Measurements from ENCODE around the gene APOB. TPM values are rescaled to one million over a fixed set of nuclear protein-coding genes. Genes with fewer than 3 reads are reported as not detected.

The APOB gene
- total and polyA plus RNA-seq, 10 of the 15 experiments (the other 5 are each of a cell fraction or from before 2014, with no cell fraction given): 1.4 TPM; not detected in 9

DNA sequence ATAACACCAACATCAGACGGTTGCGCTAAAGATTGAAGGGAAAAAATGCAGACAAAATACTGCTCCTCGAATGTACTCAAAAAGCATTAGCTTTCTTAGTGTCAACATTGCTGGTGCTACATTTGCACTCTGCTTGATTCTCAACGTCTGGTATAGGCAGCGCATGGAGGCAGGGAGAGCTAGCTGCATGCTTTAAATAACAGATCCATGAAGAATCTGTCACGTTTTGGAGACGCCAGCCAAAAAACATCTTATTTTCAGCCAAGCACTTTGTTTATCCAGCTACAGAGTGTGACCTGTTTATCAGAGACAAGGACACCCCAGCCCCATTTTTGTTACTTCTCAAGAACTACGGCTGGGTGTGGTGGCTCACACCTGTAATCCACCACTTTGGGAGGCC, 59.5 kb downstream of the APOB start:
- DNase-seq (ENCODE audit: low read depth, low spot score): no peak
- ChIA-PET RAD21 (ENCODE audit: unreplicated experiment) (no interaction called here), CTCF (interaction anchor here (1.8 kb wide), 1 partner anchor 21 kb away, joined by 6 read pairs; no protein-coding TSS in a partner anchor), POLR2A (no interaction called here), SMC1A (ENCODE audit: uncharacterized antibody, unreplicated experiment) (no interaction called here)
- no peaks in the 10 kb centered on the region for H3K79me2 ChIP-seq (ENCODE audit: control insufficient read depth, insufficient read depth, low read length)
- WGBS (ENCODE audit: insufficient coverage, insufficient replicate concordance, low lambda C conversion rate, missing lambda C conversion rate): 48% methylated on average over 8 of the region's 8 CpGs
- H3K36me3 ChIP-seq (ENCODE audit: control insufficient read depth in 2 of 2, insufficient read depth in 2 of 2, low read length in 1 of 2): no peaks in the 10 kb centered on the region
- no peaks in the 10 kb centered on the region for H4K20me1 ChIP-seq (ENCODE audit: control insufficient read depth, insufficient read depth)
- TF ChIP-seq CHD4 (IDR thresholded peaks at IDR 0.05): no peak
- no peak for TF ChIP-seq JUND (IDR thresholded peaks at IDR 0.05; ENCODE audit: low read depth, low read length)
- no peak for TF ChIP-seq SIN3A (IDR thresholded peaks at IDR 0.05; ENCODE audit: low read depth, low read length)
- TF ChIP-seq IKZF2 (IDR thresholded peaks at IDR 0.05): no peak
- no peak for TF ChIP-seq BRCA1 (IDR thresholded peaks at IDR 0.05; ENCODE audit: low read depth, low read length)
- TF ChIP-seq HCFC1 (IDR thresholded peaks at IDR 0.05; ENCODE audit: low read length): no peak
- TF ChIP-seq NR2C1 (IDR thresholded peaks at IDR 0.05): no peak
- no peak for TF ChIP-seq FOXM1 (IDR thresholded peaks at IDR 0.05; ENCODE audit: low read depth, low read length)
- TF ChIP-seq, protein P1, sequence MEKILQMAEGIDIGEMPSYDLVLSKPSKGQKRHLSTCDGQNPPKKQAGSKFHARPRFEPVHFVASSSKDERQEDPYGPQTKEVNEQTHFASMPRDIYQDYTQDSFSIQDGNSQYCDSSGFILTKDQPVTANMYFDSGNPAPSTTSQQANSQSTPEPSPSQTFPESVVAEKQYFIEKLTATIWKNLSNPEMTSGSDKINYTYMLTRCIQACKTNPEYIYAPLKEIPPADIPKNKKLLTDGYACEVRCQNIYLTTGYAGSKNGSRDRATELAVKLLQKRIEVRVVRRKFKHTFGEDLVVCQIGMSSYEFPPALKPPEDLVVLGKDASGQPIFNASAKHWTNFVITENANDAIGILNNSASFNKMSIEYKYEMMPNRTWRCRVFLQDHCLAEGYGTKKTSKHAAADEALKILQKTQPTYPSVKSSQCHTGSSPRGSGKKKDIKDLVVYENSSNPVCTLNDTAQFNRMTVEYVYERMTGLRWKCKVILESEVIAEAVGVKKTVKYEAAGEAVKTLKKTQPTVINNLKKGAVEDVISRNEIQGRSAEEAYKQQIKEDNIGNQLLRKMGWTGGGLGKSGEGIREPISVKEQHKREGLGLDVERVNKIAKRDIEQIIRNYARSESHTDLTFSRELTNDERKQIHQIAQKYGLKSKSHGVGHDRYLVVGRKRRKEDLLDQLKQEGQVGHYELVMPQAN (conservative IDR thresholded peaks at IDR 0.05): no peak
- no peak for TF ChIP-seq ETV6 (conservative IDR thresholded peaks at IDR 0.05 in 1 of 2, IDR thresholded peaks at IDR 0.05 in 1 of 2; ENCODE audit: borderline replicate concordance in 1 of 2, low read depth in 1 of 2)
- no peak for TF ChIP-seq CREB1 (IDR thresholded peaks at IDR 0.05; ENCODE audit: low read depth)
- no peak for TF ChIP-seq POU2F2 (IDR thresholded peaks at IDR 0.05; ENCODE audit: borderline replicate concordance, low read depth, low read length)
- no peak overlapping the region for H3K27ac ChIP-seq (ENCODE audit: control insufficient read depth, insufficient read depth)
- ATAC-seq: no peak
- H3K9ac ChIP-seq (ENCODE audit: control insufficient read depth, insufficient read depth, low read length): no peak overlapping the region
- H3K27me3 ChIP-seq (replicated peaks in 1 of 2; ENCODE audit: control insufficient read depth in 2 of 2, insufficient read depth in 2 of 2, low read length in 1 of 2): peaks cover 0 to 2% of the 10 kb centered on the region in 2 experiments; a peak in 2 of 4 replicates
- H2AFZ ChIP-seq (ENCODE audit: control insufficient read depth, low read depth, low read length): no peak overlapping the region
- H3K9me3 ChIP-seq (replicated peaks; ENCODE audit: control insufficient read depth, insufficient read depth, low read length): no peaks in the 10 kb centered on the region
- no peaks in the 10 kb centered on the region for H3K4me1 ChIP-seq (ENCODE audit: control insufficient read depth, insufficient read depth, low read length)
- no TSS peak for BruUV-seq (replicated peaks)
- FAIRE-seq: no peak
- H3K4me3 ChIP-seq: no peak overlapping the region
- no peak overlapping the region for H3K4me2 ChIP-seq (ENCODE audit: control insufficient read depth, insufficient read depth)
- intact Hi-C loops (cut with micrococcal nuclease; ENCODE audit: unreplicated experiment) (no loop called here), in situ Hi-C loops (cut with MboI) (no loop called here)
